Parathyroid adenoma (tissue), 2 donors: ENCODE results near the gene TSPAN16.

ENCODE experiments used
- H2AFZ ChIP-seq: fragments of 300-600 bp; sonication (generic); one replicate; pipeline ENCODE4 v1.7.0; 2017; ENCODE audit warnings: antibody characterized with exemption, mild to moderate bottlenecking
- H3K27ac ChIP-seq: fragments of 300-600 bp; sonication (generic); one replicate; pipeline ENCODE4 v1.7.0; 2017
- H3K27me3 ChIP-seq: fragments of 300-600 bp; sonication (generic); one replicate; pipeline ENCODE4 v1.7.0; 2017; ENCODE audit warnings: low read length; ENCODE audit not compliant: control insufficient read depth, insufficient read depth
- H3K36me3 ChIP-seq: fragments of 300-600 bp; sonication (generic); one replicate; pipeline ENCODE4 v1.7.0; 2017; ENCODE audit warnings: low read length; ENCODE audit not compliant: control insufficient read depth, insufficient read depth
- H3K4me1 ChIP-seq: fragments of 300-600 bp; sonication (generic); one replicate; pipeline ENCODE4 v1.7.0; 2017; ENCODE audit warnings: control low read depth
- H3K4me2 ChIP-seq: fragments of 300-600 bp; sonication (generic); one replicate; pipeline ENCODE4 v1.7.0; 2017; ENCODE audit warnings: low read length
- H3K4me3 ChIP-seq: fragments of 300-600 bp; sonication (generic); one replicate; pipeline ENCODE4 v1.7.0; 2017; ENCODE audit warnings: low read depth, low read length
- H3K79me2 ChIP-seq: fragments of 300-600 bp; sonication (generic); one replicate; pipeline ENCODE4 v1.7.0; 2017; ENCODE audit warnings: control low read depth
- H3K9ac ChIP-seq: fragments of 300-600 bp; sonication (generic); one replicate; pipeline ENCODE4 v1.7.0; 2017; ENCODE audit warnings: mild to moderate bottlenecking
- H3K9me3 ChIP-seq: fragments of 300-600 bp; sonication (generic); one replicate; pipeline ENCODE4 v1.7.0; 2017; ENCODE audit warnings: low read length; ENCODE audit not compliant: control insufficient read depth
- TF ChIP-seq, protein P1 (sequence below): fragments of 300-600 bp; sonication (generic); IDR thresholded peaks from one replicate; pipeline ENCODE4 v1.7.0; 2017; ENCODE audit warnings: antibody characterized with exemption, mild to moderate bottlenecking
- donor health status: primary hyperparathyroidism.

TSPAN16 gene

DNA sequence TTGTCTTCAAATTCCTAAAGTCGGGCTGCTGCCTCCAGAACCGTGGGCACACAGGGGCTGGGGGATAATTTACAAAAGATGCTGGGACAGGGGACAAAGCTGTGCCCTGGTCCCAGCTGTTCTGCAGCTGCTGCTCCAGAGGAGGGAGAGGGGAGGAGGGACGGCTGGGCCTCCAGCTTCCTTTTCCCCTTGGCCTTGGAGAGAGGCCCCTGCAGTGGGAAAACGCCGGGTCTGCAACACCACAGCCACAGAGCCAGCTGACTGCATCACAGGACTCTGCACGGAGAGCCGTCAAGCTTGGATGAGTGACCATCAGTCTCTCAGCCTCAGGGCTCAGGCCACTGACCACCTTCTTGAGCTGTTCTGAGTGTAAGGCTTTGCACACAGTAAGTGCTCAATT lies 39.8 kb upstream of the TSPAN16 start:
- H3K79me2 ChIP-seq, result no peaks in the 10 kb centered on the region
- H3K4me1 ChIP-seq, result no peaks in the 10 kb centered on the region
- no peaks in the 10 kb centered on the region for H3K27me3 ChIP-seq
- H3K4me3 ChIP-seq, result no peak overlapping the region
- H3K9me3 ChIP-seq, result no peaks in the 10 kb centered on the region
- no peaks in the 10 kb centered on the region for H3K36me3 ChIP-seq
- H3K9ac ChIP-seq, result no peak overlapping the region
- TF ChIP-seq, protein P1, sequence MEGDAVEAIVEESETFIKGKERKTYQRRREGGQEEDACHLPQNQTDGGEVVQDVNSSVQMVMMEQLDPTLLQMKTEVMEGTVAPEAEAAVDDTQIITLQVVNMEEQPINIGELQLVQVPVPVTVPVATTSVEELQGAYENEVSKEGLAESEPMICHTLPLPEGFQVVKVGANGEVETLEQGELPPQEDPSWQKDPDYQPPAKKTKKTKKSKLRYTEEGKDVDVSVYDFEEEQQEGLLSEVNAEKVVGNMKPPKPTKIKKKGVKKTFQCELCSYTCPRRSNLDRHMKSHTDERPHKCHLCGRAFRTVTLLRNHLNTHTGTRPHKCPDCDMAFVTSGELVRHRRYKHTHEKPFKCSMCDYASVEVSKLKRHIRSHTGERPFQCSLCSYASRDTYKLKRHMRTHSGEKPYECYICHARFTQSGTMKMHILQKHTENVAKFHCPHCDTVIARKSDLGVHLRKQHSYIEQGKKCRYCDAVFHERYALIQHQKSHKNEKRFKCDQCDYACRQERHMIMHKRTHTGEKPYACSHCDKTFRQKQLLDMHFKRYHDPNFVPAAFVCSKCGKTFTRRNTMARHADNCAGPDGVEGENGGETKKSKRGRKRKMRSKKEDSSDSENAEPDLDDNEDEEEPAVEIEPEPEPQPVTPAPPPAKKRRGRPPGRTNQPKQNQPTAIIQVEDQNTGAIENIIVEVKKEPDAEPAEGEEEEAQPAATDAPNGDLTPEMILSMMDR, result no peak
- no peak overlapping the region for H2AFZ ChIP-seq
- no peak overlapping the region for H3K4me2 ChIP-seq
- H3K27ac ChIP-seq, result no peak overlapping the region

DNA sequence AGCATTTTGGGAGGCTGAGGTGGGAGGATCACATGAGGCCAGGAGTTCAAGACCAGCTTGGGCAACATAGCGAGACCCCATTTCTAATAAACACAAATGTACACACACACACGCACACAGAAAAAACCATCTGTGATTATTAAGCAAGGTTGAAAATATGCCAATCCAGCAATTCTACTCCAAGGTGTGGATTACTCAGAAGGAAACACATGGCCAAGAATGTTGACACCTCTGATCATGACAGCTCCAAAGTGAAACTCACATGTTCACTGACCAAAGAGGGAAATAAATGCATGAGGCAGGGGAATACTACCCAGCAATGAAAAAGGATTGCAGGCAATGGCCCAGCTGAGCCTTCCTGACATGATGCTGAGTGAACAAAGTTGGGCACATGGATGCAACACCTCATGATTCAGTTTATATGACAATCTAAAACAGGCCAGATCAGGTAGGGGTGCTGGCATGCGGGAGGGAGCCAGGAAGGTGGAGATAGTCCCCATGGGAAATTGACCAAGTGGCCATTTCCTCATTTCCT lies 38.0 kb upstream of the TSPAN16 start:
- no peak overlapping the region for H3K4me3 ChIP-seq
- H3K4me2 ChIP-seq, result no peak overlapping the region
- no peak overlapping the region for H3K27ac ChIP-seq
- TF ChIP-seq, protein P1, result no peak
- no peaks in the 10 kb centered on the region for H3K9me3 ChIP-seq
- H3K27me3 ChIP-seq, result no peaks in the 10 kb centered on the region
- H3K79me2 ChIP-seq, result no peaks in the 10 kb centered on the region
- no peak overlapping the region for H2AFZ ChIP-seq
- H3K36me3 ChIP-seq, result no peaks in the 10 kb centered on the region
- no peaks in the 10 kb centered on the region for H3K4me1 ChIP-seq
- H3K9ac ChIP-seq, result no peak overlapping the region

DNA sequence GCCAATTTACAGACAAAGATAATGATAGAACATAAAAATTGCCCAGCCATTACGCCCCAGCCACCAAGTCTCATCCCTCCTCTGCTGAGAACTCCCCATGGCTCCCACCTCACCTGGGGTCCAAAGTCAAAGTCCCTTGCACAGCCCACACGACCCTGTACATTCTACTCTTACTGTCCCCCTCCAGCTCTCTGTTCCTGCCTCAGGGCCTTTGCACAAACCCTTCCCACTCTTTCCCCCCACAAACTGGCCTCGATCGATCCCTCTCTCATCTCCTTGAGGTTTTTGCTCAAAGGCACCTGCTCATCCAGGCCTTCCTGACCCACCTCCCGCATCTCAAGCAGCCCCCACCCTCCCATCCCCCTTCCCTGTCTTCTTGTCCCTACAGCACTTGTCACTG lies 35.0 kb upstream of the TSPAN16 start:
- H3K27ac ChIP-seq, result no peak overlapping the region
- H3K9me3 ChIP-seq, result no peaks in the 10 kb centered on the region
- TF ChIP-seq, protein P1, result no peak
- no peaks in the 10 kb centered on the region for H3K27me3 ChIP-seq
- H3K79me2 ChIP-seq, result no peaks in the 10 kb centered on the region
- no peak overlapping the region for H3K9ac ChIP-seq
- no peak overlapping the region for H3K4me2 ChIP-seq
- H3K4me1 ChIP-seq, result no peaks in the 10 kb centered on the region
- no peak overlapping the region for H3K4me3 ChIP-seq
- H2AFZ ChIP-seq, result no peak overlapping the region
- H3K36me3 ChIP-seq, result no peaks in the 10 kb centered on the region

DNA sequence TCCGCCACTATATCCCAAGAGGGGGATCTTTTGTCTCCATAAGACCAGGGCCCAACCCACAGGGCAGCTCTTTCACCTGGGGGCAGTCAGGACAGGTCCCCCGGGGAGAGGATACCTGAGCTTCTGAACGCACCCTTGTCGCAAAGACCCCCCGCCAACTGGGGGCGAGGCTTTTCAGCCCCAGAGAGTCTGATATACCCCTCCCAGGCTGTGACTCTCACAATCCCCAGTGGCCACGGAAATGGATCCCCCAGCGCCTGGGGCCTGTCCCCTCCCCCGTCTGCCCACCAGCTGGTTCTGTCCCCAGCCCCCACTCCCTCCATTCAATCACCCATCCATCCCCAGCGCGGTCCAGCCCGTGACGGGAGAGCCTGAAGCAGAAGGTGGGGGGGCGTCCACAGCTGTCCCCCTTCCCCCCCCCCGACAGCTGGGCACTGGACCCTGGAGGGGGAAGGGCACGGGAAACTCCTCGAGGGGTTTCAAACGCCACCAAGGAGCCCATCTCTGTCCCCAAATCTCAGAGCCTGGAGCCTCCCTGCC lies 34.5 kb upstream of the TSPAN16 start:
- Histone ChIP-seq H3K4me2 (peak overlapping the region; percentile 78), H3K4me1 (no peaks in the 10 kb centered on the region), H3K79me2 (no peaks in the 10 kb centered on the region), H3K27me3 (no peaks in the 10 kb centered on the region), H3K9ac (no peak overlapping the region), H3K27ac (peak overlapping the region; percentile 68), H3K9me3 (no peaks in the 10 kb centered on the region), H3K36me3 (no peaks in the 10 kb centered on the region), H2AFZ (peak overlapping the region; percentile 99), H3K4me3 (peak overlapping the region; percentile 68)
- TF ChIP-seq, protein P1, result no peak
